ENCODE measurements around the gene PPFIA3. TPM values are rescaled to one million over a fixed set of nuclear protein-coding genes. Genes with fewer than 3 reads are reported as not detected.
A peak's percentile ranks its signal among the peaks of the same experiment; 100 is the strongest.
"Not testable (repeated sequence)": the region's sequence is repeated elsewhere in the genome, so short reads cannot be mapped to it uniquely, and the experiment has no call there.

Gene PPFIA3
- total RNA-seq, 1 experiment from 2014 or later = 33.6 TPM

GRCh38 chr19:49141352-49141751 is 22.0 kb downstream of the PPFIA3 start:
- intact Hi-C loops (cut with micrococcal nuclease; ENCODE audit: unreplicated experiment) = no loop called here
- H3K4me1 ChIP-seq (ENCODE audit: insufficient read depth, low read length, poor library complexity, severe bottlenecking) = peaks cover 16% of the 10 kb centered on the region
- BruUV-seq (replicated peaks) = no TSS peak
- CTCF ChIA-PET = no interaction called here
- no peak overlapping the region for H3K4me3 ChIP-seq (ENCODE audit: low read depth, low read length, poor library complexity, severe bottlenecking)
- DNase-seq (ENCODE audit: low spot score) = no peak
- no peaks in the 10 kb centered on the region for H3K9me3 ChIP-seq (ENCODE audit: low read depth, low read length, poor library complexity, severe bottlenecking)
- POLR2A ChIA-PET (ENCODE audit: low non-redundant PET) = no interaction called here
- no peaks in the 10 kb centered on the region for H3K27me3 ChIP-seq (replicated peaks; ENCODE audit: insufficient read depth, low read depth, low read length, poor library complexity)
- TF ChIP-seq CTCF (conservative IDR thresholded peaks at IDR 0.05; ENCODE audit: low read depth, low read length) (no peak), EZH2 (IDR thresholded peaks at IDR 0.05; ENCODE audit: borderline replicate concordance, low read depth, low read length, poor library complexity, severe bottlenecking) (no peak)
- no peak overlapping the region for H3K27ac ChIP-seq (ENCODE audit: low read depth, low read length, poor library complexity, severe bottlenecking)
- no peaks in the 10 kb centered on the region for H3K36me3 ChIP-seq (ENCODE audit: insufficient read depth, low read length, poor library complexity, severe bottlenecking)

GRCh38 chr19:49142866-49143335 is 23.6 kb downstream of the PPFIA3 start:
- intact Hi-C loops (cut with micrococcal nuclease; ENCODE audit: unreplicated experiment) = no loop called here
- BruUV-seq (replicated peaks) = no TSS peak
- H3K4me3 ChIP-seq (ENCODE audit: low read depth, low read length, poor library complexity, severe bottlenecking) = peak overlapping the region; percentile 49
- CTCF ChIA-PET = interaction anchor here (0.7 kb wide), 1 partner anchor 143 kb away, joined by 3 read pairs; no protein-coding TSS in a partner anchor
- TF ChIP-seq CTCF (conservative IDR thresholded peaks at IDR 0.05; ENCODE audit: low read depth, low read length) = no peak
- no peak for TF ChIP-seq EZH2 (IDR thresholded peaks at IDR 0.05; ENCODE audit: borderline replicate concordance, low read depth, low read length, poor library complexity, severe bottlenecking)
- POLR2A ChIA-PET (ENCODE audit: low non-redundant PET) = no interaction called here
- H3K27me3 ChIP-seq (replicated peaks; ENCODE audit: insufficient read depth, low read depth, low read length, poor library complexity) = no peaks in the 10 kb centered on the region
- peak; percentile 94 for DNase-seq (ENCODE audit: low spot score)
- peaks cover 16% of the 10 kb centered on the region for H3K4me1 ChIP-seq (ENCODE audit: insufficient read depth, low read length, poor library complexity, severe bottlenecking)
- H3K36me3 ChIP-seq (ENCODE audit: insufficient read depth, low read length, poor library complexity, severe bottlenecking) = no peaks in the 10 kb centered on the region
- H3K27ac ChIP-seq (ENCODE audit: low read depth, low read length, poor library complexity, severe bottlenecking) = peak overlapping the region; percentile 37
- no peaks in the 10 kb centered on the region for H3K9me3 ChIP-seq (ENCODE audit: low read depth, low read length, poor library complexity, severe bottlenecking)

- Histone ChIP-seq H3K4me3 (ENCODE audit: low read depth, low read length, poor library complexity, severe bottlenecking) (peak overlapping the region; percentile 42), H3K27me3 (replicated peaks; ENCODE audit: insufficient read depth, low read depth, low read length, poor library complexity) (no peaks in the 10 kb centered on the region), H3K36me3 (ENCODE audit: insufficient read depth, low read length, poor library complexity, severe bottlenecking) (no peaks in the 10 kb centered on the region), H3K9me3 (ENCODE audit: low read depth, low read length, poor library complexity, severe bottlenecking) (no peaks in the 10 kb centered on the region), H3K4me1 (ENCODE audit: insufficient read depth, low read length, poor library complexity, severe bottlenecking) (peaks cover 23% of the 10 kb centered on the region), H3K27ac (ENCODE audit: low read depth, low read length, poor library complexity, severe bottlenecking) (peak overlapping the region; percentile 13)
- TF ChIP-seq EZH2 (IDR thresholded peaks at IDR 0.05; ENCODE audit: borderline replicate concordance, low read depth, low read length, poor library complexity, severe bottlenecking) (no peak), CTCF (conservative IDR thresholded peaks at IDR 0.05; ENCODE audit: low read depth, low read length) (peak; percentile 99)
- DNase-seq (ENCODE audit: low spot score) = peak; percentile 95
- POLR2A ChIA-PET (ENCODE audit: low non-redundant PET) = no interaction called here
- intact Hi-C loops (cut with micrococcal nuclease; ENCODE audit: unreplicated experiment) = loop anchor here (5.0 kb wide), 1 partner anchor 62 kb away; no protein-coding TSS in a partner anchor
- CTCF ChIA-PET = interaction anchor here (0.6 to 1.8 kb wide), 5 partner anchors 18 to 63 kb away, joined by 4 to 15 read pairs (median 7); no protein-coding TSS in a partner anchor
- no TSS peak for BruUV-seq (replicated peaks)
These were observed 26.4 kb downstream of the PPFIA3 start for GRCh38 chr19:49145573-49146407.

- POLR2A ChIA-PET (ENCODE audit: low non-redundant PET); BruUV-seq (replicated peaks); H3K27me3 ChIP-seq (replicated peaks; ENCODE audit: insufficient read depth, low read depth, low read length, poor library complexity); H3K27ac ChIP-seq (ENCODE audit: low read depth, low read length, poor library complexity, severe bottlenecking); H3K36me3 ChIP-seq (ENCODE audit: insufficient read depth, low read length, poor library complexity, severe bottlenecking); H3K9me3 ChIP-seq (ENCODE audit: low read depth, low read length, poor library complexity, severe bottlenecking); DNase-seq (ENCODE audit: low spot score): not testable (repeated sequence)
- peak overlapping the region; percentile 42 for H3K4me3 ChIP-seq (ENCODE audit: low read depth, low read length, poor library complexity, severe bottlenecking)
- intact Hi-C loops (cut with micrococcal nuclease; ENCODE audit: unreplicated experiment) = loop anchor here (5.0 kb wide), 1 partner anchor 61 kb away; no protein-coding TSS in a partner anchor
- peaks cover 28% of the 10 kb centered on the region for H3K4me1 ChIP-seq (ENCODE audit: insufficient read depth, low read length, poor library complexity, severe bottlenecking)
- CTCF ChIA-PET = interaction anchor here (1.1 to 1.8 kb wide), 4 partner anchors 18 to 53 kb away, joined by 4 to 15 read pairs (median 8); no protein-coding TSS in a partner anchor
These were observed 27.0 kb downstream of the PPFIA3 start for GRCh38 chr19:49146408-49146770.
